ENCODE measurements around the gene C5. TPM values are rescaled to one million over a fixed set of nuclear protein-coding genes. Genes with fewer than 3 reads are reported as not detected.

The C5 gene
- total RNA-seq, 6 donors from 2014 or later: 7.1 to 18.9 (median 16.8) TPM

- WGBS, 2 donors: 96 to 97% methylated on average over 6 of the region's 6 CpGs
- no peak for ATAC-seq (ENCODE audit: low FRiP score in 2 of 2)
Measured at GRCh38 chr9:120914953-120915352, 135.1 kb downstream of the C5 start.

GRCh38 chr9:120914396-120914795 is 135.7 kb downstream of the C5 start:
- H3K27ac ChIP-seq: no peak overlapping the region
- peaks cover 7 to 19% (median 12%) of the 10 kb centered on the region in 4 donors for H3K4me1 ChIP-seq
- H3K9me3 ChIP-seq: no peaks in the 10 kb centered on the region
- no peak for DNase-seq
- ATAC-seq (ENCODE audit: low FRiP score in 2 of 2): no peak
- TF ChIP-seq CTCF (IDR thresholded peaks at IDR 0.05): no peak
- no peak for TF ChIP-seq POLR2A (IDR thresholded peaks at IDR 0.05)
- TF ChIP-seq EP300 (IDR thresholded peaks at IDR 0.05): no peak
- TF ChIP-seq POLR2AphosphoS5 (IDR thresholded peaks at IDR 0.05): no peak
- peaks cover 0 to 15% (median 7%) of the 10 kb centered on the region in 4 donors for H3K36me3 ChIP-seq
- 80 to 92% methylated on average over 1 to 3 of the region's 3 CpGs for WGBS, 2 donors
- no peak overlapping the region for H3K4me3 ChIP-seq
- no peaks in the 10 kb centered on the region for H3K27me3 ChIP-seq

More at GRCh38 chr9:120914953-120915352, 135.1 kb downstream of the C5 start:
- Histone ChIP-seq H3K4me3 (no peak overlapping the region), H3K27me3 (no peaks in the 10 kb centered on the region), H3K27ac (no peak overlapping the region), H3K9me3 (no peaks in the 10 kb centered on the region), H3K36me3 (peaks cover 0 to 12% (median 7%) of the 10 kb centered on the region in 4 donors), H3K4me1 (peaks cover 13 to 24% (median 16%) of the 10 kb centered on the region in 4 donors)
- DNase-seq: no peak
- TF ChIP-seq CTCF (IDR thresholded peaks at IDR 0.05) (no peak), EP300 (IDR thresholded peaks at IDR 0.05) (no peak), POLR2A (IDR thresholded peaks at IDR 0.05) (no peak), POLR2AphosphoS5 (IDR thresholded peaks at IDR 0.05) (no peak)

- H3K36me3 ChIP-seq: peaks cover 0 to 17% (median 7%) of the 10 kb centered on the region in 4 donors
- H3K27ac ChIP-seq: no peak overlapping the region
- WGBS, 2 donors: 87 to 94% methylated on average over 3 to 4 of the region's 4 CpGs
- TF ChIP-seq POLR2A (IDR thresholded peaks at IDR 0.05): no peak
- no peak for TF ChIP-seq EP300 (IDR thresholded peaks at IDR 0.05)
- no peak for TF ChIP-seq CTCF (IDR thresholded peaks at IDR 0.05)
- no peak for TF ChIP-seq POLR2AphosphoS5 (IDR thresholded peaks at IDR 0.05)
- peaks cover under 1 to 14% (median 6%) of the 10 kb centered on the region in 4 donors for H3K4me1 ChIP-seq
- DNase-seq: no peak
- no peaks in the 10 kb centered on the region for H3K27me3 ChIP-seq
- ATAC-seq (ENCODE audit: low FRiP score in 2 of 2): no peak
- H3K9me3 ChIP-seq: no peaks in the 10 kb centered on the region
- H3K4me3 ChIP-seq: no peak overlapping the region
Measured at GRCh38 chr9:120913647-120914264, 136.3 kb downstream of the C5 start.

GRCh38 chr9:120912958-120913646 is 137.0 kb downstream of the C5 start:
- no peak overlapping the region for H3K27ac ChIP-seq
- WGBS, 2 donors: 87 to 89% methylated on average over 5 to 13 of the region's 13 CpGs

More at GRCh38 chr9:120912958-120913646, 137.0 kb downstream of the C5 start:
- peaks cover 0 to 19% (median 7%) of the 10 kb centered on the region in 4 donors for H3K36me3 ChIP-seq
- TF ChIP-seq POLR2A (IDR thresholded peaks at IDR 0.05) (no peak), EP300 (IDR thresholded peaks at IDR 0.05) (no peak), POLR2AphosphoS5 (IDR thresholded peaks at IDR 0.05) (no peak), CTCF (IDR thresholded peaks at IDR 0.05) (no peak)
- H3K4me3 ChIP-seq: no peak overlapping the region
- H3K4me1 ChIP-seq: peaks cover 0 to 13% (median 4%) of the 10 kb centered on the region in 4 donors
- ATAC-seq (ENCODE audit: low FRiP score in 2 of 2) (no peak), DNase-seq (peak in 1 of 2 donors; percentile 56)
- no peaks in the 10 kb centered on the region for H3K27me3 ChIP-seq
- no peaks in the 10 kb centered on the region for H3K9me3 ChIP-seq

All from upper lobe of left lung (tissue), 6 donors.